ENCODE measurements around the gene PLEKHA6.

DNA sequence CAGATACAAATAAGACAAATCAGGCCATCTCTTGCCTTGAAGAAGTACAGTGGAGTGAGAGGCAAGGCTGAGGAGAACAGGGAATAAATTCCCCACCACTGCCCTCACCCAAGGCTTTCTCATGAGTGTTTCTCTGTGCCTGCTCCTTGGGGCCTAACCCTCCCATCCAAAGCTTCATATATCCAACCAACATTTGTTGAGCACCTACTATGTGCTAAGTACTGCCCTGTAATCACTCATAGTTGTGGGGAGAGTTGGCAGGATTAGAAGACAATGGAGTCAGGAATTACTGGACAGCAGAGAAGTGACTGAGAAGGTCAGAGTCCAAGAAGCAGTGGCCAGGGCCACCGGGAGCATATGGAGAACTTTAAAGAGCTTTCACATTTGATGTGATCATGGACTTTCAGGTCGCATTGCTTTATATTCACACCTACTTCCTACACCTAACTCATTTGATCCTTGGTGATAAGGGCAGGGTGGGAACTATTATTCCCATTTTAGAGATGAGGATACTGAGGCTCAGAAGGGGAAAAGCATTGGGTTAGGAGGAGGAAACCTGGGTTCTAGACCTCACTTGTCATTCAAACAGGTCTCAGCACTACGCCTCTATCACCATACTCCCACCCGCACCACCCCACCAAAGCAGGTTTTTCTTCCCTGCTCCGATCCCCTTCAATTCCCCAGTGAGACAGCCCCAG is 6.4 kb downstream of the PLEKHA6 start:
- TF ChIP-seq CTCF (IDR thresholded peaks at IDR 0.05), result no peak
- TF ChIP-seq EZH2 (IDR thresholded peaks at IDR 0.05; ENCODE audit: borderline replicate concordance, insufficient read depth, low read depth, low read length, poor library complexity, severe bottlenecking), result no peak
